ENCODE results near the gene SLCO4A1.

The SLCO4A1 gene

GRCh38 chr20:62702895-62703852 is 60.9 kb downstream of the SLCO4A1 start:
- DNase-seq, result peak; percentile 80

GRCh38 chr20:62703853-62704228 is 61.5 kb downstream of the SLCO4A1 start:
- no peak for DNase-seq

GRCh38 chr20:62704341-62704948 is 62.1 kb downstream of the SLCO4A1 start:
- no peak for DNase-seq

GRCh38 chr20:62705627-62706026 is 63.3 kb downstream of the SLCO4A1 start:
- DNase-seq, result no peak

GRCh38 chr20:62706344-62706743 is 64.0 kb downstream of the SLCO4A1 start:
- no peak for DNase-seq

GRCh38 chr20:62706857-62707256 is 64.6 kb downstream of the SLCO4A1 start:
- no peak for DNase-seq

GRCh38 chr20:62707276-62707920 is 65.1 kb downstream of the SLCO4A1 start:
- no peak for DNase-seq

GRCh38 chr20:62707921-62708521 is 65.7 kb downstream of the SLCO4A1 start:
- DNase-seq, result no peak

GRCh38 chr20:62708591-62709536 is 66.6 kb downstream of the SLCO4A1 start, which contains the start of gene NTSR1:
Gene NTSR1 (plus strand): TSS chr20:62708836. CDS start chr20:62709208, 372 bp downstream.
- no peak for DNase-seq

GRCh38 chr20:62709537-62709905 is 67.2 kb downstream of the SLCO4A1 start:
- DNase-seq, result no peak

- no peak for DNase-seq
Observed at GRCh38 chr20:62710221-62710885, 68.0 kb downstream of the SLCO4A1 start.

GRCh38 chr20:62710886-62711702 is 68.8 kb downstream of the SLCO4A1 start:
- no peak for DNase-seq

- no peak for DNase-seq
Observed at GRCh38 chr20:62711703-62712101, 69.4 kb downstream of the SLCO4A1 start.

GRCh38 chr20:62712606-62713005 is 70.3 kb downstream of the SLCO4A1 start:
- no peak for DNase-seq

GRCh38 chr20:62714006-62714405 is 71.7 kb downstream of the SLCO4A1 start:
- DNase-seq, result no peak

- no peak for DNase-seq
Observed at GRCh38 chr20:62714799-62715198, 72.5 kb downstream of the SLCO4A1 start.

GRCh38 chr20:62715201-62715600 is 72.9 kb downstream of the SLCO4A1 start:
- no peak for DNase-seq

GRCh38 chr20:62716198-62716940 is 74.1 kb downstream of the SLCO4A1 start:
- DNase-seq, result no peak

GRCh38 chr20:62716941-62717310 is 74.6 kb downstream of the SLCO4A1 start:
- no peak for DNase-seq

- no peak for DNase-seq
Observed at GRCh38 chr20:62717933-62718332, 75.6 kb downstream of the SLCO4A1 start.

All from islet precursor cell (in vitro differentiated cells).